ENCODE results near the gene PTDSS2. TPM values are rescaled to one million over a fixed set of nuclear protein-coding genes. Genes with fewer than 3 reads are reported as not detected.
"Not testable (repeated sequence)": the region's sequence is repeated elsewhere in the genome, so short reads cannot be mapped to it uniquely, and the experiment has no call there.

PTDSS2 gene
- total RNA-seq, 1 experiment from 2014 or later: 51.2 TPM

DNA sequence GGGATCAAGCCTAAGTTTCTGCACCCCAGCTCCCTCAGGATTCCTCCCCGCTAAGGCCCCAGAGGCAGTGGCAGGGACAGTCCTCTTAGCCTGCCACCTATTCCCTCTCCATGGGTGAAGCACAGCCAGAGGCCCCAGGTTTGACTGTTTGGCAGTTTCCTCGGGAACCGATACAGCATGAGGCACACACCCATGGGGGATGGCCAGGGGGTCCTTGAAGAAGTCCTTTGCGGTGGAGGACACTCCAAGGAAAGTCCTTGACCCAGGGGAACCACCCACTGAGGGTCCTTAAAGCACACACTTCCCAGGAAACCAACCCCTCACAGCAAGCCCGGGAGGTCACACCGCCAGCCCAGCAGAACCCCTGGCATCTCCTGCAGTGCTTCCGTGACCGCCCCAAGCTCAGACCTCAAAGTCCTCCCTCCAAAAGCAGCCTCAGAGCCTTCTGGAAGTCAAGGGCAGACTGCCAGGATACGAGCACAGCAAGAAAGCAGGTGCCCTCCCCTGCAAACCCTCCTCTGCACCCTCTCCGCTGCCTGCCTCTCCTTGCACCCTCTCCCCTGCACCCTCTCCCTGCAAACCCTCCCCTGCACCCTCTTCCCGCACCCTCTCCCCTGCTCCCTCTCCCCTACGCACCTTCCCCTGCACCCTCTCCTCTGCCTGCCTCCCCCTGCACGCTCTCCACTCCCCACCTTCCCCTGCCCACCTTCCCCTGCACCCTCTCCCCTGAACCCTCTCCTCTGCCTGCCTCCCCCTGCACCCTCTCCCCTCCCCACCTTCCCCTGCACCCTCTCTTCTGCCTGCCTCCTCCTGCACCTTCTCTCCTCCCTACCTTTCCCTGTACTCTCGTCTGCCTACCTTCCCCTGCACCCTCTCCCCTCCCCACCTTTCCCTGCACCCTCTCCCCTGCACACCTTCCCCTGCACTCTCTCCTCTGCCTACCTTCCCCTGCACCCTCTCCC is 36.7 kb upstream of the PTDSS2 start:
- peak; percentile 20 for DNase-seq (ENCODE audit: low read depth)

DNA sequence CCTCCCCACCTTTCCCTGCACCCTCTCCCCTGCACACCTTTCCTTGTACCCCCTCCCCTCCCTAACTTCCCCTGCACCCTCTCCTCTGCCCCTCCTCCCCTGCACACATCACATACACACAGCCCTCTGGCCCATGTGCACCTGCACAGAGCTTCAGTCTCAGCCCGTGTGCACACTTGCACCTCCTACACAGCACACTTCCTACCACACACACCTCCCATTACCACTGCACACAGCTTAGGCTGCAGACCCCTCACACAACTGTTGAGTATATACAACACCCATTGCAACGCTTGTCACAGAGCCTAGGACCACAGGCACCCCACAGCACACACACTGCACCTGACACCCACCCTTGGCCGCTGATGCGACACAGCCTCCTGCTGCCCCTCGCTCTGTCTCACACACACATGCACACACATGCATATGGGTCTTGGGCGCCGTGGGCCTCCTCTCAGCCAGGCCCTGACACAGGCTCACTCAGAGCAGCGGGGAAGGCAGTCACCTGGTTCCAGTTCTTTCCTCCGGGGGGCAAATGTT is 35.7 kb upstream of the PTDSS2 start:
- DNase-seq (ENCODE audit: low read depth): no peak

DNA sequence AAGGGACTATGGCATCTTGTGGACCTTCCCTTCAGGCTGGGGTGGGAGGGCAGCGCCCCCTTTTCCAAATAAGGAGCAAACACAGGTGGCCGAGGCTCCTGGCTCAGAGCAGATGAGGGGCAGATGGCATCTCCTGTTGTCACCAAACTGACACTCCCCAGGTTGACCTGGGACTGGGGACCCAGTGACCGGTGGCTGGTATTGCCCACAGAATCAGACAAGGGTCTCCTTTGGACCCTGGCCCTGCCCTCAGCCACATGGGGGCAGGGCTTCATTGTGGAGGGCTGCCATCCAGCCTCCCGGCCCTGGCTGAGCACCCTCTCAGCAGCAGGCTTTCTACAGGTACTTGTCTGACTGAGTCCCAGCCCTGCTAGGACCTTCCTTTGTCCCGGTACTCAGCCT is 34.4 kb upstream of the PTDSS2 start:
- no peak for DNase-seq (ENCODE audit: low read depth)

DNA sequence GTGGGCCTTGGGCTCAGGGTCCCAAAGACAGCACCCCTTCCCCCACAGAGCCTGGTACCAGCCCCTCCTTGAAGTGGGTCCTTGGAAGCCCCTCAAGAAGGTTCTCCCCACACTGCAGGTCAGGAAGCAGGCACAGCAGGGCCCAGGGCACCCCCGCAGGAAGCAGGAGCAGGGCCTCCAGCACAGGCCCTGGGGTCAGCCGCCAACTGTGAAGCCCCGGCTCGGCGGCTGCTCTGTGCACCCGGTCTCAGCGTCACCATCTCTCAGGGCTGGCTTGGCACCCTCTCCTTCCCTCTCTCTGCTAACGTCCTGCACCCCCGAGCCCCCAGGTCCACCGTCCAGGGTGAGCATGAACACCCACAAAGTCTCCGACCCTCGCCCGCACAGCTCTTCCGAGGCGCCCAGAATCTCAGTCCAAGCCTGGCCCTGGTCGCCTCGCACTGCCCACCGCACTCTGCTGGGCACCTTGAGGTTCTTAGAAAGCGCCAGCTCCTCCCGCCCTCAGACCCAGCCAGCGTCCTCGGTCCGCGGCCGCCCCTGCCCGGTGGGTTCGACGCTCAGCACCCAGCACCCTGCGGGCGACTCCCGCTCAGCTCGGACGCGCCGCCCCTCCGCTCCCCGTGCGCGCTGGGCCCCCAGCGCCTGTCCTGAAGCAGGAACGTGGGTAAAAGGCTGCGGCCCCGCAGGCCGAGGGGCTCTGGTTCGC is 33.9 kb upstream of the PTDSS2 start:
- DNase-seq (ENCODE audit: low read depth): no peak

DNA sequence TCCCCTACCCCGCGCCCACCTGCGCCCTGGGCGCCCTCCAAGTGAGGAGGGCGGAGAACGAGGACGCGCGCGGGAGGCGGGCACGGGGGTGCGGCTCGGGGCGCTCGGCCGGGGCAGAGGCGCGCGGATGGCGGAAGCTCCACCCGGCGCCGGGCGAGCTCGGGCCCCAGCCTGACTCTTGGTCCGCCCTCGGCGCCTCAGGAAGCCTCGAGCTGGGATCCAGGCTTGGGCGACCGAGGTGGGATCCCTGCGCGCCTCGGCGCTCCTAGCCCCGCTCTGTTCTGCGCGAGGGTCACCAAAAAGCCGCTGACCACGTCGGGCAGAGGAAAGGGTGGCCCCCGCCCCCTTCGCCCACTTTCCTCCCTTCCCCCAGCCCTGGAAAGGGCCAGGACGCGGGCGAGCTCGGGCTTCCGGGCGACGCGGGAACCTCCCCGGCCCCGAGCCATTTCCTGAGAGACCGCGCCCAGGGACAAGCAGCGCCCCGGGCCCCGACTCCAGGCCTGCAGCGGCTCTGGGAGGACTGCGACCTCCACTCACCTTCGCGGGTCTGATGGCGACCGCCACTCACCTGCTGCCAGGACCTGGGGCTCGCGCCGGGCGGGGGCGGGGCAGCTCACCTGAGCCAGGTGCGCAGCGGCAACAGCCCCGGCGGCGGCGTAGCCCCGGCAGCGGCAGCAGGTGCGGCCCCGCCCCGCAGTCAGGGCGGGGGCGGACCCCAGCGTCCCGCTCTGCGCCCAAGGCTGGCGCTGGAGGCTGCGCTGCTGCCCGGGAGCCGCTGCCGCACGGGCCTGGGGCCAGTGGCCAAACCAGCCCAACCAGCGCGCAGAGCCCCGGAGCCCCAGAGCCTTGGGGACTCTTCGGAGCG is 33.1 kb upstream of the PTDSS2 start:
- no peak for DNase-seq (ENCODE audit: low read depth)

GRCh38 chr11:417652-418342 is 32.3 kb upstream of the PTDSS2 start:
- DNase-seq (ENCODE audit: low read depth): no peak

GRCh38 chr11:418343-419247 is 31.5 kb upstream of the PTDSS2 start:
- no peak for DNase-seq (ENCODE audit: low read depth)

DNA sequence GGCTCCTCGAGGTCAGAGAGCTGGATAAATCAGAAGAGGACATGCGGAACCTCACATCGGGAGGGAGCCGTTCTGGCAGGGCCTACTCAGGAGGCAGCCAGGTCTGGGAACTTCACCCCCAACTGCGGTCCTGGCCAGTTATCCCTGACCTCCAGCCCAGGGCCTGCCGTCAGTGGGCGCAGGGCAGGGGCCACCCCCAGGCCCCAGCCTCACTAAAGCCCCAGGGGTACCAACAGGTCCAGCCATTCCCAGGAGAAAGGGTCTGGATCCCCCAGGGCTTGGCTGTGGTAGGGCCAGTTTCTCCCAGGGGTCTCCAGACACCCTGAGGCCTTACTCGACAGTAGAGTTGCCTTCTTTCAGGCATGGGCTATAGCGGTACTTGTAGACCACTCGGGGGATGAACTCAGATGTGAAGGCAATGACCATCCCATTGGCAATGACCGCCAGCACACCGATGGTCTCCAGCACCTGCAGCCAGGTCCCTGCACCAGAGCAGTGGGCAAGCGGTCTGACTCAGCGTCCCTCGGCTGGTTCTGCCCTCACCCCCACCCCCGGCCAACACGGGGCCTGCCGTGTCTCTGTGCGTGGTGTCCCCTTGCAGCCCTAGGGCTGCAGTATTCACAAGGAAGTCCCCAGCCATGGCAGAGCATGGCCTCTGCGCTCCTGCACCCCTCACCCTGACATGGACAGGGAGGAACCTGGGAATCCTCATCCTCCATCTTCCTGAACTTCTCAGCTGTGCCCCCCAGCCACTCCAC is 30.7 kb upstream of the PTDSS2 start:
- DNase-seq (ENCODE audit: low read depth): no peak

GRCh38 chr11:420054-420910 is 29.8 kb upstream of the PTDSS2 start:
- DNase-seq (ENCODE audit: low read depth): no peak

DNA sequence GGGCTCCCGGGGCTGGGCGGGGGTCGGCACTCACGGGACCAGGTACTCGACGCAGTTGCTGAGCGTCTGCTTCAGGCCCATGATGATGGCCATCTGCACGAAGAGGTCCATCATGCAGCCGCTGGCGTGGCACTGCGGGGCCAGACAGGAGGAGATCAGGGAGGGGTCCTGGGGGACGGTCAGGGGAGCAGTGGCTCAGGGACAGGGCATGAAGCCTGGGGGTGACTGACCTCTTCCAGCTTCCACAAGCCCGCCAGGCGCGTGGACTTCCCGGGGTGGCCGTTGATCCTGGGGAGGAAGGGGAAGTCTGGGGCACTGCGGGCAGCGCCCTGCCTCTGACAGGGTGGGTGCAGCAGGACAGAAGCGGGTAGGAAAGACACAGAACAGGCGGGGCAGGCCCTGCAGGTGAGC is 29.2 kb upstream of the PTDSS2 start:
- DNase-seq (ENCODE audit: low read depth): no peak

DNA sequence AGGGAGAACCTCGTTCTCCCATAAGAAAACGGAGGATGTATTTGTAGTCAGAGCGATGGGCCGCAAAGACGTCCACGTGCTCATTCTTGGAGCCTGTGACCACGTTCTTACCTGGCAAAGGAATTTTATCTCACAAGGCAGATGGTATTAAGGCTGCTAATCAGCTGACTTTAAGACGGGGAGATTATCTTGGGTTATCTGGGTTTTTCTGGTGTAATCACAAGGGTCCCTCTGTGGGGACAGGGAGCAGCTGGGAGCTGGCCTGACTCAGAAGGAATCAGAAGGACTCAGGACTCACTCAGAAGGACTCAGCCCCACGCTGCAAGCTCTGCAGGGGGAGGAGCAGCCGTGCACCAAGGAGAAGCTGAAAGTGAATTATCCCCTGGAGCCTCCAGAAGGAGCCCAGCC is 27.8 kb upstream of the PTDSS2 start:
- DNase-seq (ENCODE audit: low read depth): no peak

DNA sequence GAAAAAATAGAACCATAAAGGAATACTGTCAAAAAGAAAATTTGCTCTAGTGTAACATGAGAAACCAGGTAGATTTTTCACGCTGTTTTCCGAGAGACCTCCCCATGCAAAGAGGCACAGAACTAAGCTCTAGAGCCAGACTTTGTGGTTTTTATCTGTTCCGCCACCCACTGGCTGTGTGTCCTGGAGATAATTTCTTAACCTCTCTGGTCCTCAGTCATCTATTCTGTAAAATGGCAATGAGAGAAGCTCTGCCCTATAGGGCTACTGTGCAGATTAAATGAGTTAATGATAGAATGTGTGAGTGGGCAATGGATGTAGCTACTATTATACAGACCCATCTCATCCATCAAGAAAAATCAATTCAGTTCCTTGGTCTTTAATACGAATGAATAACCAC is 25.8 kb upstream of the PTDSS2 start:
- no peak for DNase-seq (ENCODE audit: low read depth)

- DNase-seq (ENCODE audit: low read depth): not testable (repeated sequence)
Observed at GRCh38 chr11:424766-425165, 25.3 kb upstream of the PTDSS2 start.

DNA sequence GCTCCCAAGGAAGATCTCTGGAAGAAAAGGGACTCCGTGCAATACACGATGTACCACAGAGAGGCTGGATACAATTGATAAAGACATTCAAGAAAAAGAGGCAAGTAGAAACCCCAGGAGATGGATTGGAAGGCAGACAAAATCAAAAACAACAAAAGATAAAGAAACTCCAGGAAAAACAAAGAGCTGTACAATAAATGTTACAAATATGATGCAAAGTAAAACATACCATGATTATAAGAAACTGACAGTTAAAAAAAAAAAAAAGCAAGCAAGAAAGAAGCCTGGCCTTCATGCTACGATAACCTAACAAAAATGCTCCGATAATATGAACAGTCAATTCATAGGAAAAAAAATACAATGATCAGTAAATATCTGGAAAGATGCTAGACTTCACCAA is 24.8 kb upstream of the PTDSS2 start:
- no peak for DNase-seq (ENCODE audit: low read depth)

GRCh38 chr11:426851-427250 is 23.2 kb upstream of the PTDSS2 start:
- DNase-seq (ENCODE audit: low read depth): no peak

DNA sequence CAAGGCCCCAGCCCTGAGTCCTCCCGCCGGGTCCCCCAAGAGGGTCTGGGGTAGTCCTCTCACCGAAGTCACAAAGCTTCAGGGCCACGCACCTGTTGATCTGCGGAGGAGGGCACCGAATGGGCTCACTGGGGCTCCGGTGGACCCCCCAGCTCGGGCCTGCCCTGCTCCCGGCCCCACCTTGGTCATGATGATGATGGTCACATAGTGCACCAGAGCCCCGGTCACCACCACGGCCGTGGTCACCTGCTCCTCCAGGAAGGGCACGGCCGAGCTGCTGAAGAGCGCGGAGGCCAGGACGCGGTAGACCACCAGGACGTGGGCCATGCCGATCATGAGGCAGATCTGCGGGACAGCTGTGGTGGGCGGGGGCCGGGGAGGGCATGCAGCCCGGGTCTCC is 21.8 kb upstream of the PTDSS2 start:
- DNase-seq (ENCODE audit: low read depth): no peak

- no peak for DNase-seq (ENCODE audit: low read depth)
Observed at GRCh38 chr11:429391-429790, 20.7 kb upstream of the PTDSS2 start.

DNA sequence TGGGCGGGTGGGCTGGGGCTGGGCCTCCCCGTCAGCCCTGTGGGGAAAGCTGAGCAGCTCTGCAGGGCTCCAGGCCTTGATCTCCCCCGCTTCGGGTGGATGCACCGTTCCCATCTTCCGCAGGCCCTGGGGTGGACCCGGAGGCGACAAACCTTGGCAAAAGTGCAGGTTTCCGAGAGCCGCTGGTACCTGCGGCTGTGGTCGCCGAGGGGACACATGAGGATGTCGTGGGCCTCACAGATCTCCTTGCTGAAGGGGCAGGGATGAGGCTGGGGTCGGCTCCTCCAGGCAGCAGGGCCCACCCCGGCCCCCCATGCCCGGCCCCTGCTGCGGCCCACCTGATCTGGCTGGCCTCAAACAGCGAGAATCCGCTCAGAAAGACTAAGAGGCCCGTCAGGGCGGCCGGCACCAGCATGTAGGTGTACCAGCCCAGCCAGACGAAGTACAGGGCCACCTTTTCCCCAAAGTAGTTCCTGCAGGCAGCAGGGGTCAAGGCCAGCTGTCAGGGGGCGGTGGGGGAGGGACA is 20.1 kb upstream of the PTDSS2 start:
- DNase-seq (ENCODE audit: low read depth): no peak
